GM03348 (cell line): Measurements from ENCODE around the gene POMP.

Experiments used
- DNase-seq: peaks from one replicate; pipeline ENCODE4 v3.0.0; 2012; ENCODE audit warnings: low spot score

POMP gene, protein sequence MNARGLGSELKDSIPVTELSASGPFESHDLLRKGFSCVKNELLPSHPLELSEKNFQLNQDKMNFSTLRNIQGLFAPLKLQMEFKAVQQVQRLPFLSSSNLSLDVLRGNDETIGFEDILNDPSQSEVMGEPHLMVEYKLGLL

DNA sequence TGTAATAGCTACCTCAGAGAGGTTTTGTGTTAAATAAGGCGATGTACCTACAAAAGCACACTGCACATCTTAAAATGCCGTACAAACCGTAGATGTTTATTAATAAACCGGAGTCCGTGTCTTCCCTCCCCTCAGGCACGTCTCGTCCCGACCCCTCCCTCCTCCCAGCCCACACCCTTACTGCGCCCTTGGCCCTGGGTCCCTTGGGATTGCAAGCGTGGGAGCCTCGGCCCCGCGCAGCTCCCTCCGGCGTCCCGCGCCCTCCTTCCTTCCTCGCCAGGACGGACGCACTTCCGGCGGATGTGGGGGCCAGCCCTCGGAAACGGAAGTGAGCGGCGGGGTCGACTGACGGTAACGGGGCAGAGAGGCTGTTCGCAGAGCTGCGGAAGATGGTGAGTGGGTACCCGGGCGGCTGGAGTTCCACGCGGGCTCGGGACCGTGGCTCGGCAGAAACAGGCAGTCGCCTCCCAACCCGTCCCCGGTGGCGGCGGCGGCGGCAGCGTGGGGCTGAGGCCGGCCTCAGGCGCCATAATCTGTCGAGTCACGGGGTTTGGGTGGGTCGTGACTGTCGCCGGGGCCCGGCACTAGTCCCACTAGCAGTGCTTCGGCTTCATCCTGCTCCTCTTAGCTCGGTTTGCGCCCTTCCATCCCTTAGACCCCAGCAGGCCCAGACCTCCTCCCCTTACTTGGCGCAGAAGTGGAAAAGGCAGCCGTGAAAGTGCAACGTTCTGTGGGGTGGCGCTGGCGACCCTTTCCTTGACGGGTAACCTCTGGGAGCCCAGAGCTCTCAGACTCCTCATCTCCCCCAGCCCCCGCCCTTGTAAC is at the start of gene POMP:
POMP (plus strand) TSS at position 335 of the 825 bp plus-strand sequence; CDS start at position 390, 55 bp downstream.
- DNase-seq = peak; percentile 96

DNA sequence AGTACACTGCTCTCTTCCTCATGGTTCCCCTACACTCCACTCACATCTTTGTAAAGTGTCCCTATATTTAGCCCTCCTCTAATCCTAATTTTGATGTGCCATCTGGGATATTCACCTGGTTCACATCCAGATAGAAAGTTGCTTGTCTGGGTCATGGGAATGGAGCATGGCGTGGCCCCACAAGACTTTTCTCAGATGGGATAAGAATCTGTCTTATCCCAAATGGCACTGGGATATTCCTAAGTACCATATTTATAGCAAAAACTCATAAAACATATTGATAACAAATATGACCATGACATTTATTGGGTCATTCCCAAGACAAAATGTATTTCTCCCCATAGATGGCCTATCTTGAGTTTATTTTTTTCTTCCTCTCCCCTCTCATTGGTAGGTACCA is 49.5 kb upstream of the POMP start:
- no peak for DNase-seq

DNA sequence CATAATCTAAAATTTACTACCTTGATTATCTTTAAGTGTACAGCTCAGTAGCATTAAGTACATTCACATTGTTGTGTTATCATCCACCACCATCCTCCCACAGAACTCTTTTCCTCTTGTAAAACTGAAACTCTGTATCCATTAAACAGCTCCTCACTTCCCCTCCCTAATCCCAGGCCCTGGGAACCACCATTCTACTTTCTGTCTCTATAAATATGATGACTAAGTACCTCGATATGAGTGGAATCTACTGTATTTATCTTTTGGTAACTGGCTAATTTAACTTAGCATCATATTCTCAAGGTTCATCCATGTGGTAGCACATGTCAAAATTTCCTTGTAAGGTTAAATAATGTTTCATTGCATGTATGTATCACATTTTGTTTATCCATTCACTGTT is 49.0 kb upstream of the POMP start:
- DNase-seq = peak; percentile 19

DNA sequence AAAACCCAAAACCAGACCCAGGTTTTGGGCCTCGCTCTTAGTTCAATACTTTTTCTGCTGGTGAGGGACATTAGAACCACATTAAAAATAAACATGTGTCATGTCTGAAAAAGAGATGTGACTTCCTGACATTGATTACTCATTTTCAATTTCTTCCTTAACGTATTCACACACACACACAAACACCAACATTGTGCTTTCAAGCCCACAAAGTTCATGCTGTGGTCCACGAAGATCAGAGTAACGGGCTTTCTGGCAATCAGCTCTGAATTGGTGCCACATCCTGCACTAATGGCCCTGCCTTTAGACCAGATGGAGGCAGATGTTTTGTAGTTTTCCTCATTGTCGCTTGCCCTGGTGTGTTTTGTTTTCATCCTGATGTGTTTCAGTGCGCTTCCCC is 47.9 kb upstream of the POMP start:
- no peak for DNase-seq

DNA sequence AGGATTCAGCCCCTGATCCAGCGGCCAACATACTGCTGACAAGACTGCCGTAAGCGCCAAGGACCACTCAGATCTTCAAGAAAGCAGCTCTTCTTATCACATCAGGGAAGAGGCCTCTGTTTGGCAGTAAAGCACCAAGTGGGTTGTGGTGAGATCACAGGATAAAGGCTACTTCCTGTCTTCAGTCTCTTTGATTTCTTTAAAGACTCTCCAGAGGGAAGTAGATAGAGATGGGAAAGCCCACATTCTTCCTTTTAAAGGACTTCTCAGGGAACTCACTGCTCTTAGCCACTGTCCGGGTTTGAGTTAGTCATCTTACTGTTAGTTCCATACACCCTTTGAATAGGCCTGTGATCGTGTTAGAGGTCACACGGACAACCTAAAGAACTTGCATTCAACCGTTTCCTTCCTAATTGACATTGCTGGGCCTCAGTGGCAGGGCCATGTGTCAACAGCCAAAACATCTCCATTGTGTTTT is 47.2 kb upstream of the POMP start:
- DNase-seq = no peak

DNA sequence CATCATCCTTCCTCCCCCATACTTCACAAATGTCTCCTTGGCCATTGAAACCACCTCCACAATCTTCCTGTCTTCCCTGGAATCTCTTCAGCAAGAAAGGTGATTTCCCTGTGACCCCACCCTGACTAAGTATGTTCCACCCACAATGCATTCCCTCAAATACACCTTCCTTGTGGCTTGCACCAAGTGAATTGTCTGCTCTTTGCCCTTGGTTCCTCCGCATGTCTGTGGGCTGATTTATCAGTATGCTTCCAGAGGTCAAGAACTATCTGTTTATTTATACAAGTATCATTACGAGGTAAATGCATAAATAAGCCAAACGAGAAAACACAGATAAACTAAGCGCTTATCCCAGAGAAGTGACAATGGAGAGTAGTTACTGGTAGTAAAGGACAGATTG is 45.4 kb upstream of the POMP start:
- no peak for DNase-seq

DNA sequence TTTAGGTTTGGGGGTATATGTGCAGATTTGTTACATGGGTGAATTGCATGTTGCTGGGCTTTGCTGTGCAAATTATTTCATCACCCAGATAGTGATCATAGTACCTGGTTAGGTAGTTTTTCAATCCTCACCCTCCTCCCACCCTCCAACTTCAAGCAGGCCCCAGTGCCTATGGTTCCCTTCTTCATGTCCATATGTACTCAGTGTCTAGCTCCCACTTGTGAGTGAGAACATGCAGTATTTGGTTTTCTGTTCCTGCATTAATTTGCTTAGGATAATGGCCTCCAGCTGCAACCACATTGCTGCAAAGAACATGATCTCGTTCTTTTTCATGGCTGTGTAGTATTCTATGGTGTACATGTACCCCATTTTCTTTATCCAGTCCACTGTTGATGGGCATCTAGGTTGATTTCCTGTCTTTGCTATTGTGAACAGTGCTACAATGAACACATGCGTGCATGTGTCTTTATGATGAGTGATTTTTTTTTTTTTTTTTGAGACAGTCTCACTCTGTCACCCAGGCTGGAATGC is 42.9 kb upstream of the POMP start:
- DNase-seq = no peak

DNA sequence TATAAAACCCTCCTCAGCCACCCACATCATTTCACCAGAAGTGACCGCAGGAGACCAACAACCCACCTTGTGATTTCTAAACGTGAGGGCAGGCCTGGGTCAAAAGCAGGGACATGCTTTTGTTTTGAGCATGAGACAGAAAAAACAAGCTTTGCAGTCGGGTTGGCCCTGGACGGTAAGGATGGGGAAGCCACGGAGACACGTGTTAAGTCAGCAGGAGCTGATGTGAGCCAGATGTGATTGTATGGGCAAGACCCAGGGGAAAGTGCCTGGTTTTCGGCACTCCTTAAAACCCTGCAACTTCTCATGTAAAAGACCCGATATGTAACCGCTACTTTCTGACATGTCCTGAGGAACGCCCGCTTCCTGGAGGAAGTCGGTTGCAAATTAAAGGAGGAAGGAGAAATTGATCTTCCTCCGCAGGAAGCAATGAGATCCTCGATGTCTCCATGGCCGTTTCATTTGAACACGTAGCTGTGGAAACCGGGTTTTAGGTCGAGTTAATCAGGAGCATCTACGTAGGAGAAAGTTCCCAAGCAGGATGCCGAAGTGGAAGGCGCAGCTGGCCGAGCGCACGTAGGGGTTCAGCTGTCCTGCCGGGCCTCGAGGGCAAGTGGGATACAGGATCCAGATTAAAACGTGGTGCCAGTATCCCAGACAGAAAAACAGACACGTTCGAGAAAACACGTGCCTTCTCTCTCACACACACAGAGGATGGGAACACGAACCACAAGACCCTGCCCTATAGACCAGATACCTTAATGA is 40.5 kb upstream of the POMP start:
- DNase-seq = no peak

DNA sequence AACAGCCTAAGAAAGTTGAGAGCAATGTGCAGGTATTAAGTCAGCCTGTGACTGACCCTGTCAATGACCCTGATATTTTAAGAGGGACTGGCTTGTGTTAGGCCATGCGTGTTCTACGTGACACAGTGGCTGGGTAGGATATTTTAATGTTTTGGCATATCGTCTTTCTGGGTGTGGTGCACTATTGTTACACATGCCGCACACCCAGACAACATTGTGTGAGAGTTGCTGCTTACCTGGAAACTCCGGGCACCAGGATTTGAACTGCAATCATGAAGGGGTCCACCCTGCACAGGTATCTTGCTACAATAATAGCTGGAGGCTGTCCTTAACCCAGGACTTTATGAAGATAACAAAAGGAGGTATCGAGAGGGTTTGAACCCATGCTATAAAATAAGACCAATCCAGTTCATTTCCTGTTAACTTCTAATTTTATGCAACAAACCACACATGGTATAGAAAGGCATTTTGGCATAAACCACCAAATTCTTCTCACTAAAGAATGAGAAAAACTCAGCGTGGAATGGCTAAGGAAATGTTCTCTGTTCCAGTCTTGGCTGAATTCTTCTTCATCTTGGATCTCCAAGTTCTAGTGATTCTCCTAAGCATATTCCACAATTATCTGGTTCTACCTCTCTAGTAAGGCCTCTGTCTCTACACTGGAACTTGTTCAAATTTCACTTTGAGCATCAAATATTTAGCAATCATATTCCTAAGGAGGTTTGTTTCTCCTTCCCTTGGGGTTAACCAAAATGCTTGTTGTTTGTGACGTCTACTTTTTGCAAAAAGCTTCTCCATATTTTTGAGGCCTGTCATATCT is 38.7 kb upstream of the POMP start:
- no peak for DNase-seq

DNA sequence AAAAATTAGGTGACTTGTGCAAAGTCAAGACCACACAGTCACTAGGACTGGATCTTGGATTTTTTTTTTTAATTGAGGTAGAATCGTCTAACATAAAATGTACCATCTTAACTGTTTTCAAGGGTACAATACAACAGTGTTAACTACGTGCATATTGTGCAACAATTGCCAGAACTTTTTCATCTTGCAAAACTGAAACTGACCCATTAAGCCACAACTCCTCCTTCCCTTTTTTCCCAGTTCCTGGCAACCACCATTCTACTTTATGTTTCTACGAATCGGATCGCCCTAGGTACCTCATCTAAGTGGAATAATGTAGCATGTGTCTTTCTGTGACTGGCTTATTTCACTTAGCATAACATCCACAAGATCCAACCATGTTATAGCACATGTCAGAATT is 37.5 kb upstream of the POMP start:
- no peak for DNase-seq

DNA sequence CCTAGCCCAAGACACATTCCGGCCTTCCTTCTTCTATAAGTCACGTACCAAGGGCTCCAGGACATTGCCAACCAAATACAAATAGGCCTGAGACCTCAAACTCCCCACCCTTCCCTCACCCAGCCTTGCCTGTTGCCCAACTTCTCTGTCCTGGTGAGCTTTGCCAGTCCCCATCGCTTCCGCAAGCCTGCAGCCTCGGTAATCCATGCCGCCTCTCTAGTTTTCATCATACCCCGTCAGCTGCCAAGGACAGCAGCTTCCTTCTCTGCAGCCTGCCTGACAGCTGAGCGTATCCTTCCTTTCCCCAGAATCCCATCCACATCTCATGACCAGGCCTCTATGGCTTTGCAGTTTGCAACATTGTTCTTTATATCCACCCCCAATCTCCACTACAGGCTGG is 36.6 kb upstream of the POMP start:
- no peak for DNase-seq

DNA sequence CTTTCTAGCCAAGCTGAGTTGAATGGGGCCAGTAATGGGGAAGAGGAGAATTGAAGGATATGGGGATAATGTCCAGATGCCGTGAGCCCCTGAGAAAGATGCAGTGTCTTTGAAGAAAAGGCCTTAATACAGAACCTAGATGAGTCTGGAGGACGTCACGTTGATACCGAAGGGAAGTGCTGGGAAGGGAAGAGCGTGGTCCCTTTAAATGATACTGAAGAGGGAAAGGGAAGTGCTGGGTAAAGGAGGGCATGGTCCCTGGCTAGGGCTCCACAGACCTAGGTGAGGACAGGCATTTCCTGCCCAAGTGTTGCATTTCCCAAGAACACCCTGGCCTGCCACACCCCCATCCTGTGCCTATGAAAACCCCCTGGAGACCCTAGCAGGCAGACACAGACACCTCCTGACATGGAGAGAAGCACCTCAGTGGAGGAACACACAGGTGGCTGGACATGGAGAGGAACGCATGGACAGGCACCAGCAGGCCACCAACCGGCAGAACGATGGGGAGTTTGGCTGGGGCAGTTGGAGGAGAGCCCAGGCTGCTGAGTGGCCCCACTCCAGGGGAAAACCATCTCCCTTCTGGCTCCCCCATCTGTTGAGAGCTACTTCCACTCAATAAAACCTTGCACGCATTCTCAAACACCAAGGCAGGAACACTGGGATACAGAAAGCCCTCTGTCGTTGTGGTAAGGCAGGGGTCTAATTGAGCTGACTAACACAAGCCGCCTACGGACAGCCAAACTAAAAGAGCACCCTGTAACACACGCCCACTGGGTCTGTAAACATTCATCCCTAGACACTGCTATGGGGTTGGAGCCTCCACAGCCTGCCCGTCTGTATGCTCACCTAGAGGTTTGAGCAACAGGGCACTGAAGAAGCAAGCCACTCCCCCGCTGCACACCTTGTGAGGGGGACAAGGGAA is 34.9 kb upstream of the POMP start:
- DNase-seq = no peak

DNA sequence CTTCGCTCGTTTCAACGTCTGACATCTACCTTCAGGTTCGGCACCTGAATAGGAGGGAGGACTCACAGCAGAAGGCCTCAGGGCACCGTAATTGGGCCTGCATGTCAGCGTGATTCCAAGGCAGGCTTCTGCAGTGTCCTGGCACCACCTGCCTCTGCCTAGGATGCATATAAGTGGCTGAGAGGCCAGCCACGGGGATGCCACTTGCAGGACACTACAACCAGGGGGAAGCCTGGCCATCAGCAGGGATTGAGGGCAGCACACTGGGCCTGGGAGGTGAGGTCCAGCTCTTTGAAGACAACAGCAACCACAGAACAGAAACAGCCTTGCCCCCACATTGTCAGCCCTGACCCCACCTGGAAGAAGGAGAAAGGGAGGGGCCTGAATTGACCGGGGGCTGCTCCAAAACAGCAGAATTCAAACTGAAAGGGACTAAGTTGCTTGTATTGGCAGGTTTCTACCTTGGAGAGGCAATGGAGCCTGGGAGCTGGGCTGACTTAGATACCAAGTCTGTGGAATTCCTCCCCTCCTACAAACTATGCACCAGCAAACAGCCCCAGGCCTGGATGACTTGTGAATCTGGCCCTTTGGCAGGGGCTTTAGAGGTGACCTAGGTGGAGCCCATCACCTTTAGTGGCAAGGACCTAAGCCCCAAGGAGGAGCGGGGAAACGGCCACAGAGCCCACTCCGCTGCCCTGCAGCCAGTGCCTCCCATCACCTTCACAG is 34.1 kb upstream of the POMP start:
- no peak for DNase-seq

DNA sequence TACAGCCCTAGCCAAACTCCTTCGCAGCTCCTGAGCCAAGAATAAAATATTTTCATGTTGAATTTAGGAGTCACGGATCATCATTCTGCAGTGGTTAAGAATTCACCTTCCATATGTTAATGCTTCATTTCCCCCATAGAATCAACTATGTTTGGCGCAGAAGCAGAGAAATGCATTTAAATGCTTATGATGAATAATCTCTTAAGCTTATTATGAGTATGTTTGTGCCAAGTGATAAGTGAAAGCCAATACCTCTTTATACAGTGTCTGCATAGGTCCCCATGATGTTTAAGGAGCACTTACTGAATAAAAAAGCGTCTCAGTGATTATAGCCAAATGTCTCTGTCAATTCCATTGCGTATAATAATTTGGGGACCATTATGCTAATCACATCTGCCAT is 32.7 kb upstream of the POMP start:
- no peak for DNase-seq

DNA sequence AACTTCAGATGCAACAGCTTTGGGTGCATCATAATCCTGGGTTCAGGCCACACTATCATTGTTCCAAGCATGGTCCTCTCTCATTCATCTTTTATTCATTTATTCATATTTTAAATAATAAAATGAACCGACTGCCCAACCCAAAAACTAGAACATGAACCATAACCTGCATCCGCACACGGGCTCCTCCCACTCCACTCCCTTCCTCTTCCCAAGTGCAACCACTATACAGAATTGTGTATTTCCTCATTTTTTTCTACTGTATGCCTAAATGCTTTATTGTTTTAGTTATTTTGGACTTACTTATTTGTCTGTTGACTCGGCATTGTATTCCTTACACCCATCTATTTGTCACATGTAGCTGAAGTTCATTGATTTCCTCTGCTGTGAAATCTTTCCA is 30.7 kb upstream of the POMP start:
- DNase-seq = no peak

DNA sequence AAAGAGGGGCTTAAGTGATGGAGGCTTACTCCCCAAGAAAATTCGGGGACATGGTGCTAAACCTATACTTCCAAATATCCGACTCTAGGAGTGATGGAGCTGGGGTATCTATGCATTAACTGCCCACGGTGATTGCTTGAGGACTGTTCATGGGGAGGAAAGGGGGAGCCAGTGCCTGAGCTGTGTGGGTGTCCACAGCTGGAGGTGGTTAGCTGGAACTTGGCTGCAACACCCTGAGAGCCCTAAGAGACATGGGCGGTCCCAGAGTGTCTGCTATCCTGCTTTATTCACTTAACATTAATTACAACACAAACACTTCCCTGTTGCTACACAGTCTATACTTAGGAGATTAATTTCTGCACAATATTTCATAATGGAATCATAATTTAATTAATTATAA is 28.1 kb upstream of the POMP start:
- DNase-seq = peak; percentile 55

DNA sequence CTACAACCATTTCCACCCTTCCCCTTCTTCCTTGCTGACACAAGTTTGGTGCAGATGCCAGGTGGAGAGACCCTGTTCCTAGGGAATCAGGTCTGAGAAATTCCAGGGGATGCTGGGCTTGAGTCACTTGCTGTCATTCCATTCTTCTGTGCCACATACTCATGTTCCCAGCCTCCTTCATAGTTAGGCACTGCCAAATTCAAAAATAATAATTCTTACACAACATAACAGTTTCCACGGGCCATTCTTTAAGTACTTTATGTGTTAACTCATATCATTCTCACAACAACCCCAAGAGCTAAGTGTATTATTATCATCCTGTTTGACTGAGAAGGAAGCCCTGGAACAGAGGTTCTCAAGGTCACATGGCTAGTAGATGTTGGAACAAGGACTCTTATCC is 27.1 kb upstream of the POMP start:
- DNase-seq = no peak

DNA sequence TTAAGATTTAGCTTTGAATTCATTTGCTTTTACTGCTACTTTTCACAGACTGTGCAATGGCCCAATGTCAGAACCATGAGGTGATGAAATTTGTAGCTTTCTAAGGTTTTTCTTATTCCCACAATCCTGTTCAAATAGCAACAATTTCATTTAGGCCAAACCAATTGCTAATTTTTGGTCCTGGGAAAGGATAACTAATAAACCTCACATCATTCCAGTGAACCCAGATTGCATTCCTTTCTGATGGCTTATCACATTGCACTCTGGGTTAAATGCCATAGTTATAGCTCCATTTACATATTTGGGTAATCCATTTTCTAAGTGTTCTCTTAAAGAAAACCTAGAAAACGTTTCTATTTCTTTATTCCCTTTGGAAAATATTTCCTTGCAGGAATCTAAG is 22.9 kb upstream of the POMP start:
- DNase-seq = peak; percentile 46

DNA sequence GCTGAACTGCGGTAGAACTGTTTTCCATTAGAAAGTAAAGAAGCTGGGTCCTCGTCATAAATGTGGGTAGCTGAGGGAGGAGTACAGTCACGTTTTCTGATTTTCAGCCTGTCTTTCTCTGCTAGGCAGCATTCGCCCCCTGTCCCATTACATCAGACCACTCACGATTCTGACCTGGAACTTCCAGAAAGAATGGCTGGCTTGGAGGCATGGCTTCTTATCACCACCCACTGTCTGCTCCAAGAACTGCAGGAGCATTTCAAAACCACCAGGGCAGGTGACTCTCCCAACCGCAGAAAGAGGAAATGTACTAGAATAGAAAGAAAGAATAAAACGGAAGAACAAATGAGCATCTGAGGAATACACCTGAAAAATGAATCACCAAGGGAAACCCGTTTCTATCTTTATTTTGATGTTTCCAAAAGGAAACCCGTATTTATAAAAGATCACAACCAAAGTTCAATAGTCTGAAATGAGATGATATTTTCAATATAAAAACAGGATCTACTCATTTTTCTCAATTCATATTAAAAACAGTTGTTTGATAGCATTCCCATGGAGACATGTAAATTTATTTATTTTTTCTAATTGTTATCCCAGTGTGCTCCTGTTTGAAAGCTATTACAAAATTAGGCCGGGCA is 22.1 kb upstream of the POMP start:
- DNase-seq = peak; percentile 69
